Measurements from ENCODE around the gene CTNNBL1. TPM values are rescaled to one million over a fixed set of nuclear protein-coding genes. Genes with fewer than 3 reads are reported as not detected.

Gene CTNNBL1
- polyA plus RNA-seq, 1 of the 3 experiments (the other 2 are of a cell fraction) = 29.5 TPM

DNA sequence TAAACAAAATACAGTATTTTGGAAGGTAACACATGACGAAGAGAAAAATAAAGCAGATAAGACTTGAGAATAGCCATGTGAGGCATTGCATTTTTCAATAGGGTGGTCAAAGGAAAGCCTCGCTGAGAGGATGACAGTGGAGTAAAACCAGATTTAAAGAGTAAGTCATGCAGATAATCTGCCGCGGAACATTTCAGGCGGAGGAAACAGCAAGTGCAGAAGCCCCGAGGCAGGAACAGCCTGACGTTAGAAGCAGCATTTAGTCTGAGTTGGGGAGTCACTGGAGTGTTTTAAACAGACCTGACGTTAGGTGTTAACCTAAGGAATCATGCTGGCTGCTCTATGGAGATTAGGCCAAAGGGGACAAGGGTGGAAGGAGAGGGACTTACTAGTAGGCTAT, 144.1 kb downstream of the CTNNBL1 start:
- Histone ChIP-seq H3K9ac (no peak overlapping the region), H3K4me1 (ENCODE audit: control insufficient read depth in 1 of 2, insufficient read depth in 2 of 2, low read depth in 1 of 2, low read length in 1 of 2) (peaks cover 0 to 12% of the 10 kb centered on the region in 2 experiments; a peak in 1 of 4 replicates), H2AFZ (ENCODE audit: low read depth) (no peak overlapping the region), H3K79me2 (ENCODE audit: insufficient read depth) (no peaks in the 10 kb centered on the region), H3F3A (replicated peaks; ENCODE audit: insufficient read depth) (no peaks in the 10 kb centered on the region), H3K9me2 (no peaks in the 10 kb centered on the region), H3K4me3 (ENCODE audit: low read depth in 2 of 2, low read length in 1 of 2) (no peak overlapping the region), H3K36me3 (replicated peaks in 1 of 2; ENCODE audit: control insufficient read depth in 1 of 2, insufficient read depth in 2 of 2, low read length in 1 of 2) (peaks cover 8 to 25% of the 10 kb centered on the region in 2 experiments), H3K27me3 (ENCODE audit: insufficient read depth) (no peaks in the 10 kb centered on the region), H3K27ac (ENCODE audit: low read depth in 2 of 2, low read length in 1 of 2) (no peak overlapping the region), H3K4me2 (no peak overlapping the region), H4K20me1 (ENCODE audit: insufficient read depth) (no peaks in the 10 kb centered on the region), H3K9me3 (no peaks in the 10 kb centered on the region)
- TF ChIP-seq MEF2A (IDR thresholded peaks at IDR 0.05; ENCODE audit: borderline replicate concordance, low read depth) (no peak), EZH2phosphoT487 (IDR thresholded peaks at IDR 0.05; ENCODE audit: borderline replicate concordance, low read depth) (no peak), CHD2 (IDR thresholded peaks at IDR 0.05; ENCODE audit: low read length, partially characterized antibody) (no peak), ELF1 (IDR thresholded peaks at IDR 0.05) (no peak), FOSL2 (IDR thresholded peaks at IDR 0.05; ENCODE audit: borderline replicate concordance, low read depth) (no peak), TEAD4 (IDR thresholded peaks at IDR 0.05; ENCODE audit: borderline replicate concordance, insufficient read depth) (no peak), RAD21 (IDR thresholded peaks at IDR 0.05; ENCODE audit: low read length) (no peak), PBX3 (IDR thresholded peaks at IDR 0.05) (no peak), JUND (IDR thresholded peaks at IDR 0.05) (no peak)
- TF ChIP-seq, protein P1, sequence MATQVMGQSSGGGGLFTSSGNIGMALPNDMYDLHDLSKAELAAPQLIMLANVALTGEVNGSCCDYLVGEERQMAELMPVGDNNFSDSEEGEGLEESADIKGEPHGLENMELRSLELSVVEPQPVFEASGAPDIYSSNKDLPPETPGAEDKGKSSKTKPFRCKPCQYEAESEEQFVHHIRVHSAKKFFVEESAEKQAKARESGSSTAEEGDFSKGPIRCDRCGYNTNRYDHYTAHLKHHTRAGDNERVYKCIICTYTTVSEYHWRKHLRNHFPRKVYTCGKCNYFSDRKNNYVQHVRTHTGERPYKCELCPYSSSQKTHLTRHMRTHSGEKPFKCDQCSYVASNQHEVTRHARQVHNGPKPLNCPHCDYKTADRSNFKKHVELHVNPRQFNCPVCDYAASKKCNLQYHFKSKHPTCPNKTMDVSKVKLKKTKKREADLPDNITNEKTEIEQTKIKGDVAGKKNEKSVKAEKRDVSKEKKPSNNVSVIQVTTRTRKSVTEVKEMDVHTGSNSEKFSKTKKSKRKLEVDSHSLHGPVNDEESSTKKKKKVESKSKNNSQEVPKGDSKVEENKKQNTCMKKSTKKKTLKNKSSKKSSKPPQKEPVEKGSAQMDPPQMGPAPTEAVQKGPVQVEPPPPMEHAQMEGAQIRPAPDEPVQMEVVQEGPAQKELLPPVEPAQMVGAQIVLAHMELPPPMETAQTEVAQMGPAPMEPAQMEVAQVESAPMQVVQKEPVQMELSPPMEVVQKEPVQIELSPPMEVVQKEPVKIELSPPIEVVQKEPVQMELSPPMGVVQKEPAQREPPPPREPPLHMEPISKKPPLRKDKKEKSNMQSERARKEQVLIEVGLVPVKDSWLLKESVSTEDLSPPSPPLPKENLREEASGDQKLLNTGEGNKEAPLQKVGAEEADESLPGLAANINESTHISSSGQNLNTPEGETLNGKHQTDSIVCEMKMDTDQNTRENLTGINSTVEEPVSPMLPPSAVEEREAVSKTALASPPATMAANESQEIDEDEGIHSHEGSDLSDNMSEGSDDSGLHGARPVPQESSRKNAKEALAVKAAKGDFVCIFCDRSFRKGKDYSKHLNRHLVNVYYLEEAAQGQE (IDR thresholded peaks at IDR 0.05; ENCODE audit: low read depth, low read length) = no peak
- POLR2A ChIA-PET = no interaction called here
- 77% methylated on average over 8 of the region's 8 CpGs for WGBS (ENCODE audit: low lambda C conversion rate)
- peak; percentile 33 for DNase-seq
- CTCF ChIA-PET = interaction anchor here (1.0 kb wide), 1 partner anchor 12 kb away, joined by 4 read pairs; no protein-coding TSS in a partner anchor

DNA sequence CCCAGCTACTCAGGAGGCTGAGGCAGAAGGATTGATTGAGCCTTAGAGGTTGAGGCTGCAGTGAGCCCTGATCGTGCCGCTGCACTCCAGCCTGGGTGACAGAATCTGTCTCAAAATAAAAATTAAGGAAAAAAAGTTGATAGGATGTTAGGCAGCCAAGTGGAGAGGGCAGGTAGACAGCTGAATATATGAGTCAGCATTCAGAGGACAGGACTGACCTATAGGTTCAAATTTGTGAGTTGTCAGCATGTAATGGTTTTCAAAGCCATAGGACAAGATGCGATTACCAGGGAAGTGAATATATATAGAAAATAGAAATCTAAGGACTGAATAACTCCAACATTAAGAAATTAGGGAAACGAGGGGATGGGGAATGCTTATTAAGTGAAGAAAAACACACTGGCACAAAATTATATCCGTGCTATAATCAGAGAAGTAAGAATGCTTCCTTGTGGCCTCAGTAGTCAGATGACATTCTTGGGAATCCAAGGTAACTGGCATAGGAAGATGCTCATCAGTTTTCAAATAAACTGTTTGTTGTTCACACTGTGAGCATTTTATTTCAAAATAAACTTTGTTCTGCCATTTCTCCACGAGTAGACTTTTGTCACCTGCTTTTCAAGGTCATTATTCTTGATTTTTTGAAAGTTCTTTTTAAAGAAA, 145.1 kb downstream of the CTNNBL1 start:
- CTCF ChIA-PET = interaction anchor here (1.0 kb wide), 1 partner anchor 11 kb away, joined by 4 read pairs; no protein-coding TSS in a partner anchor

More for the DNA sequence above, 145.1 kb downstream of the CTNNBL1 start:
- peaks cover 0 to 3% of the 10 kb centered on the region in 2 experiments; a peak in 1 of 4 replicates for H3K4me1 ChIP-seq (ENCODE audit: control insufficient read depth in 1 of 2, insufficient read depth in 2 of 2, low read depth in 1 of 2, low read length in 1 of 2)
- H3K36me3 ChIP-seq (replicated peaks in 1 of 2; ENCODE audit: control insufficient read depth in 1 of 2, insufficient read depth in 2 of 2, low read length in 1 of 2) = peaks cover 8 to 33% of the 10 kb centered on the region in 2 experiments
- no peak overlapping the region for H3K4me3 ChIP-seq (ENCODE audit: low read depth in 2 of 2, low read length in 1 of 2)
- no peaks in the 10 kb centered on the region for H3K9me2 ChIP-seq
- WGBS (ENCODE audit: low lambda C conversion rate) = 91% methylated on average over 6 of the region's 6 CpGs
- no peaks in the 10 kb centered on the region for H3K27me3 ChIP-seq (ENCODE audit: insufficient read depth)
- H3K4me2 ChIP-seq = no peak overlapping the region
- no peaks in the 10 kb centered on the region for H3K79me2 ChIP-seq (ENCODE audit: insufficient read depth)
- H3F3A ChIP-seq (replicated peaks; ENCODE audit: insufficient read depth) = no peaks in the 10 kb centered on the region
- no peak overlapping the region for H3K27ac ChIP-seq (ENCODE audit: low read depth in 2 of 2, low read length in 1 of 2)
- H4K20me1 ChIP-seq (ENCODE audit: insufficient read depth) = no peaks in the 10 kb centered on the region
- DNase-seq = no peak
- TF ChIP-seq NFIC (IDR thresholded peaks at IDR 0.05; ENCODE audit: borderline replicate concordance) = no peak
- no peak for TF ChIP-seq YY1 (IDR thresholded peaks at IDR 0.05; ENCODE audit: low read depth)
- H3K9ac ChIP-seq = no peak overlapping the region
- POLR2A ChIA-PET = no interaction called here
- no peak overlapping the region for H2AFZ ChIP-seq (ENCODE audit: low read depth)
- no peaks in the 10 kb centered on the region for H3K9me3 ChIP-seq

Measured in SK-N-SH (cell line).